ENCODE measurements around the gene ATG7.

DNA sequence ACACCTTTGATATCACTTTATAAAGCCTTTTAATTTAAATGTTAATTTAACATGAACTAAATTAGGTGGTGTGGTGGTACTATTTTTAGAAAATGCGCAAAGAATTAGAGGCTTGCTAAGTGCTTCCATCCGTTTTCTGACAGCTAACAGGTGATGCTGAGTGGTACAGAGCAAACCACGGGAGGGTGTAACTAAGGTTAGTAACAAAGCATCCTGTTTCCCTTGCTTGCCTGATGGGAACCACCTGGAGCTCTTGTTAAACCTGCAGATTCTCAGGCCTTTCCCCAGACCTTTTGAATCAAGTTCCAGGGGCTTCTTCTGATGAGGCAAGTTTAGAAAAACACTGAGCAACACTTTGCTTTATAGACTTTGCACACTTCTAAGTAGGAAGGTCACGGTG lies 101.0 kb downstream of the ATG7 start:
- TF ChIP-seq, protein P1, sequence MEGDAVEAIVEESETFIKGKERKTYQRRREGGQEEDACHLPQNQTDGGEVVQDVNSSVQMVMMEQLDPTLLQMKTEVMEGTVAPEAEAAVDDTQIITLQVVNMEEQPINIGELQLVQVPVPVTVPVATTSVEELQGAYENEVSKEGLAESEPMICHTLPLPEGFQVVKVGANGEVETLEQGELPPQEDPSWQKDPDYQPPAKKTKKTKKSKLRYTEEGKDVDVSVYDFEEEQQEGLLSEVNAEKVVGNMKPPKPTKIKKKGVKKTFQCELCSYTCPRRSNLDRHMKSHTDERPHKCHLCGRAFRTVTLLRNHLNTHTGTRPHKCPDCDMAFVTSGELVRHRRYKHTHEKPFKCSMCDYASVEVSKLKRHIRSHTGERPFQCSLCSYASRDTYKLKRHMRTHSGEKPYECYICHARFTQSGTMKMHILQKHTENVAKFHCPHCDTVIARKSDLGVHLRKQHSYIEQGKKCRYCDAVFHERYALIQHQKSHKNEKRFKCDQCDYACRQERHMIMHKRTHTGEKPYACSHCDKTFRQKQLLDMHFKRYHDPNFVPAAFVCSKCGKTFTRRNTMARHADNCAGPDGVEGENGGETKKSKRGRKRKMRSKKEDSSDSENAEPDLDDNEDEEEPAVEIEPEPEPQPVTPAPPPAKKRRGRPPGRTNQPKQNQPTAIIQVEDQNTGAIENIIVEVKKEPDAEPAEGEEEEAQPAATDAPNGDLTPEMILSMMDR (IDR thresholded peaks at IDR 0.05; ENCODE audit: insufficient read depth, low read length) = no peak
- no peak for TF ChIP-seq GABPA (IDR thresholded peaks at IDR 0.05; ENCODE audit: low read depth)
- TF ChIP-seq POLR2AphosphoS5 (IDR thresholded peaks at IDR 0.05; ENCODE audit: low read depth) = no peak
- TF ChIP-seq, protein P2, sequence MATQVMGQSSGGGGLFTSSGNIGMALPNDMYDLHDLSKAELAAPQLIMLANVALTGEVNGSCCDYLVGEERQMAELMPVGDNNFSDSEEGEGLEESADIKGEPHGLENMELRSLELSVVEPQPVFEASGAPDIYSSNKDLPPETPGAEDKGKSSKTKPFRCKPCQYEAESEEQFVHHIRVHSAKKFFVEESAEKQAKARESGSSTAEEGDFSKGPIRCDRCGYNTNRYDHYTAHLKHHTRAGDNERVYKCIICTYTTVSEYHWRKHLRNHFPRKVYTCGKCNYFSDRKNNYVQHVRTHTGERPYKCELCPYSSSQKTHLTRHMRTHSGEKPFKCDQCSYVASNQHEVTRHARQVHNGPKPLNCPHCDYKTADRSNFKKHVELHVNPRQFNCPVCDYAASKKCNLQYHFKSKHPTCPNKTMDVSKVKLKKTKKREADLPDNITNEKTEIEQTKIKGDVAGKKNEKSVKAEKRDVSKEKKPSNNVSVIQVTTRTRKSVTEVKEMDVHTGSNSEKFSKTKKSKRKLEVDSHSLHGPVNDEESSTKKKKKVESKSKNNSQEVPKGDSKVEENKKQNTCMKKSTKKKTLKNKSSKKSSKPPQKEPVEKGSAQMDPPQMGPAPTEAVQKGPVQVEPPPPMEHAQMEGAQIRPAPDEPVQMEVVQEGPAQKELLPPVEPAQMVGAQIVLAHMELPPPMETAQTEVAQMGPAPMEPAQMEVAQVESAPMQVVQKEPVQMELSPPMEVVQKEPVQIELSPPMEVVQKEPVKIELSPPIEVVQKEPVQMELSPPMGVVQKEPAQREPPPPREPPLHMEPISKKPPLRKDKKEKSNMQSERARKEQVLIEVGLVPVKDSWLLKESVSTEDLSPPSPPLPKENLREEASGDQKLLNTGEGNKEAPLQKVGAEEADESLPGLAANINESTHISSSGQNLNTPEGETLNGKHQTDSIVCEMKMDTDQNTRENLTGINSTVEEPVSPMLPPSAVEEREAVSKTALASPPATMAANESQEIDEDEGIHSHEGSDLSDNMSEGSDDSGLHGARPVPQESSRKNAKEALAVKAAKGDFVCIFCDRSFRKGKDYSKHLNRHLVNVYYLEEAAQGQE (IDR thresholded peaks at IDR 0.05; ENCODE audit: insufficient replicate concordance, low read depth) = no peak

Data from HL-60 (cell line).